GM23338 (cell line): ENCODE results near the gene CRHR1. TPM values are rescaled to one million over a fixed set of nuclear protein-coding genes. Genes with fewer than 3 reads are reported as not detected.

Source experiments
- ATAC-seq: fragments of 200-7000 bp; cut with Tn5 transposase; 3 replicates; pipeline ENCODE4 v1.9.1; 2020
- DNase-seq: peaks from one replicate; pipeline ENCODE4 v3.0.0-alpha.2; 2015; ENCODE audit warnings: low spot score
- H2AFZ ChIP-seq: fragments of 200-600 bp; sonication (generic); 2 replicates; pipeline ENCODE4 v1.8.0; 2016; ENCODE audit warnings: antibody characterized with exemption, mild to moderate bottlenecking, moderate library complexity
- H3F3A ChIP-seq: fragments of 200-600 bp; sonication (generic); replicated peaks from 2 replicates; pipeline ENCODE4 v1.8.0; 2017; ENCODE audit warnings: antibody characterized with exemption, mixed run types, low read depth
- H3K27ac ChIP-seq: fragments of 200-600 bp; sonication (generic); 2 replicates; pipeline ENCODE4 v1.6.1; 2016; ENCODE audit warnings: low read depth
- H3K27me3 ChIP-seq: fragments of 200-600 bp; sonication (generic); 2 replicates; pipeline ENCODE4 v1.8.0; 2016; ENCODE audit warnings: mild to moderate bottlenecking, mixed run types, moderate library complexity; ENCODE audit not compliant: insufficient read depth
- H3K36me3 ChIP-seq: fragments of 200-600 bp; sonication (generic); 2 replicates; pipeline ENCODE4 v1.8.0; 2016; ENCODE audit warnings: mild to moderate bottlenecking; ENCODE audit not compliant: insufficient read depth
- H3K4me1 ChIP-seq: fragments of 200-600 bp; sonication (generic); 2 replicates; pipeline ENCODE4 v1.8.0; 2016; ENCODE audit warnings: mild to moderate bottlenecking, moderate library complexity; ENCODE audit not compliant: insufficient read depth
- H3K4me2 ChIP-seq: fragments of 200-600 bp; sonication (generic); 2 replicates; pipeline ENCODE4 v1.7.1; 2017; ENCODE audit warnings: mixed run types
- H3K4me3 ChIP-seq: fragments of 200-600 bp; sonication (generic); 2 replicates; pipeline ENCODE4 v1.6.1; 2016; ENCODE audit warnings: mixed run types
- H3K79me2 ChIP-seq: fragments of 200-600 bp; sonication (generic); replicated peaks from 2 replicates; pipeline ENCODE4 v1.8.0; 2017; ENCODE audit warnings: mild to moderate bottlenecking; ENCODE audit not compliant: insufficient read depth
- H3K9me2 ChIP-seq: fragments of 200-600 bp; sonication (generic); 2 replicates; pipeline ENCODE4 v1.8.0; 2017; ENCODE audit not compliant: insufficient read depth
- H4K20me1 ChIP-seq: fragments of 200-600 bp; sonication (generic); replicated peaks from 2 replicates; pipeline ENCODE4 v1.8.0; 2017; ENCODE audit warnings: mild to moderate bottlenecking; ENCODE audit not compliant: insufficient read depth
- H3K27ac Mint-ChIP-seq: 2 replicates; pipeline ENCODE4 v1.8.0; 2020; ENCODE audit warnings: inconsistent platforms, mild to moderate bottlenecking, moderate library complexity, mixed read lengths
- H3K27me3 Mint-ChIP-seq: 3 replicates; pipeline ENCODE4 v1.8.0; 2022; ENCODE audit warnings: low read depth, mild to moderate bottlenecking, moderate library complexity, mixed read lengths, inconsistent platforms; ENCODE audit not compliant: insufficient read depth, poor library complexity
- H3K36me3 Mint-ChIP-seq: 3 replicates; pipeline ENCODE4 v1.8.0; 2021; ENCODE audit warnings: low read depth, mild to moderate bottlenecking, inconsistent platforms, moderate library complexity, mixed read lengths
- H3K4me1 Mint-ChIP-seq: 3 replicates; pipeline ENCODE4 v1.8.0; 2020; ENCODE audit warnings: mild to moderate bottlenecking, inconsistent platforms, mixed read lengths
- H3K4me3 Mint-ChIP-seq: 3 replicates; pipeline ENCODE4 v1.8.0; 2021; ENCODE audit warnings: moderate library complexity, mild to moderate bottlenecking, inconsistent platforms, mixed read lengths
- H3K9me3 Mint-ChIP-seq: 3 replicates; pipeline ENCODE4 v1.8.0; 2020; ENCODE audit warnings: moderate library complexity, mild to moderate bottlenecking, inconsistent platforms, mixed read lengths
- CREB1 ChIP-seq: fragments of 250-450 bp; sonication (Bioruptor Pico); IDR thresholded peaks from 2 replicates; pipeline ENCODE4 v1.5.0; 2020; ENCODE audit warnings: low read depth, mild to moderate bottlenecking, moderate library complexity
- EZH2phosphoT487 ChIP-seq: fragments of 200-600 bp; sonication (generic); IDR thresholded peaks from one replicate; pipeline ENCODE4 v1.8.1; 2018; ENCODE audit warnings: antibody characterized with exemption; ENCODE audit not compliant: unreplicated experiment
- JUNB ChIP-seq: IDR thresholded peaks from one replicate; pipeline ENCODE4 v1.6.1; 2016; ENCODE audit warnings: antibody characterized with exemption; ENCODE audit not compliant: unreplicated experiment
- NANOG ChIP-seq: IDR thresholded peaks from 2 replicates; pipeline ENCODE4 v1.6.1; 2016; ENCODE audit warnings: antibody characterized with exemption, borderline replicate concordance
- POLR2AphosphoS5 ChIP-seq: IDR thresholded peaks from 2 replicates; pipeline ENCODE4 v1.6.1; 2016; ENCODE audit warnings: antibody characterized with exemption, low read depth
- ZNF114 ChIP-seq: fragments of 250-450 bp; sonication (Bioruptor Pico); IDR thresholded peaks from 2 replicates; pipeline ENCODE4 v1.5.0; 2020; ENCODE audit warnings: mild to moderate bottlenecking, moderate library complexity
- ZNF331 ChIP-seq: fragments of 250-450 bp; sonication (Bioruptor Pico); IDR thresholded peaks from 2 replicates; pipeline ENCODE4 v1.5.0; 2020; ENCODE audit warnings: low read depth, mild to moderate bottlenecking, moderate library complexity
- polyA plus RNA-seq: library from polyadenylated mRNA; unstranded; fragments of >200 nt; fragmentation: Nextera tagmentation; extraction: Ambion mirVana; gene quantifications from 2 replicates; pipeline ENCODE4 v1.2.1, GENCODE V29; 2016
- total RNA-seq: library from RNA; depleted of rRNA; stranded (reverse); fragments of >200 nt; shearing (Covaris generic); gene quantifications from 2 replicates; pipeline ENCODE4 v1.2.3, GENCODE V29; 2014
- TF ChIP-seq, protein P1 (sequence below): IDR thresholded peaks from 2 replicates; pipeline ENCODE4 v1.6.1; 2016; ENCODE audit warnings: antibody characterized with exemption
- TF ChIP-seq, protein P2 (sequence below), 2 experiments: fragments of 200-600 bp in 1 of 2; sonication (generic) in 1 of 2; conservative IDR thresholded peaks; 2 replicates each; pipeline versions ENCODE4 v1.5.1 to v1.6.1; 2016 to 2017; ENCODE audit warnings: antibody characterized with exemption in 2 of 2, low read depth in 2 of 2, mild to moderate bottlenecking in 2 of 2, moderate library complexity in 1 of 2
- TF ChIP-seq, protein P3 (sequence below): fragments of 250-450 bp; sonication (Bioruptor Pico); IDR thresholded peaks from 2 replicates; pipeline ENCODE4 v1.5.0; 2020; ENCODE audit warnings: mild to moderate bottlenecking, moderate library complexity

CRHR1 gene
- total and polyA plus RNA-seq, 2 experiments from 2014 or later, result 0.19 to 0.76 TPM

DNA sequence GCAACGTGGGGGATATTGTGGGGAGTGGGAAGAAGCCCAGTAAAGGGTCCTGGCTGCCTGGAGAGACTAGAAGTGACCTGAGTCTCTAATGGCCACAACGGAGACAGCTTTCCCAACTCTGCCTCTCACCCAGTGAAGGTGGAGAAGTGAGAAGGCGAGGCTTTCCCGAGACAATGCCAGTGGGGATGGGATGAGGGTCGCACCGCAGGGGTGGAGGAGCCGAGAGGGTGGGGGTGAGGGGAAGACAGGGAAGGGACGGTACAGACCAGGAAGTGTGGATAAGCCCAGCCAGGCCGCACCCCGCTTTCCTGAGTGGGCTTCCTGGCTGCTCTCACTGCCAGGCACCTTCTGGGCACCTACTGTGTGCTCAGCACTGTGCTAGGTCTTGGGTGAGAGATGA lies 53.1 kb downstream of the CRHR1 start:
- H3K4me2 ChIP-seq, result no peak overlapping the region
- no peaks in the 10 kb centered on the region for H3K27me3 ChIP-seq
- H3K4me3 Mint-ChIP-seq, result no peak overlapping the region
- H3K4me1 Mint-ChIP-seq, result no peaks in the 10 kb centered on the region; the same call in 2 of the 3 replicates
- no peaks in the 10 kb centered on the region for H3K4me1 ChIP-seq
- no peaks in the 10 kb centered on the region for H3K79me2 ChIP-seq
- no peaks in the 10 kb centered on the region for H3K36me3 Mint-ChIP-seq
- H3K9me3 Mint-ChIP-seq, result no peaks in the 10 kb centered on the region
- no peak overlapping the region for H2AFZ ChIP-seq
- H3K9me2 ChIP-seq, result no peaks in the 10 kb centered on the region
- no peaks in the 10 kb centered on the region for H3F3A ChIP-seq
- no peak overlapping the region for H3K4me3 ChIP-seq
- no peak overlapping the region for H3K27ac Mint-ChIP-seq
- no peak for DNase-seq
- no peak for ATAC-seq
- H4K20me1 ChIP-seq, result no peaks in the 10 kb centered on the region
- no peak overlapping the region for H3K27ac ChIP-seq
- no peak for TF ChIP-seq NANOG
- TF ChIP-seq ZNF114 (CRISPR knock-in tag), result no peak
- TF ChIP-seq, protein P1, sequence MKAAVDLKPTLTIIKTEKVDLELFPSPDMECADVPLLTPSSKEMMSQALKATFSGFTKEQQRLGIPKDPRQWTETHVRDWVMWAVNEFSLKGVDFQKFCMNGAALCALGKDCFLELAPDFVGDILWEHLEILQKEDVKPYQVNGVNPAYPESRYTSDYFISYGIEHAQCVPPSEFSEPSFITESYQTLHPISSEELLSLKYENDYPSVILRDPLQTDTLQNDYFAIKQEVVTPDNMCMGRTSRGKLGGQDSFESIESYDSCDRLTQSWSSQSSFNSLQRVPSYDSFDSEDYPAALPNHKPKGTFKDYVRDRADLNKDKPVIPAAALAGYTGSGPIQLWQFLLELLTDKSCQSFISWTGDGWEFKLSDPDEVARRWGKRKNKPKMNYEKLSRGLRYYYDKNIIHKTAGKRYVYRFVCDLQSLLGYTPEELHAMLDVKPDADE, result no peak
- no peak for TF ChIP-seq ZNF331 (CRISPR knock-in tag)
- TF ChIP-seq JUNB, result no peak
- TF ChIP-seq CREB1 (CRISPR knock-in tag), result no peak
- TF ChIP-seq, protein P2, sequence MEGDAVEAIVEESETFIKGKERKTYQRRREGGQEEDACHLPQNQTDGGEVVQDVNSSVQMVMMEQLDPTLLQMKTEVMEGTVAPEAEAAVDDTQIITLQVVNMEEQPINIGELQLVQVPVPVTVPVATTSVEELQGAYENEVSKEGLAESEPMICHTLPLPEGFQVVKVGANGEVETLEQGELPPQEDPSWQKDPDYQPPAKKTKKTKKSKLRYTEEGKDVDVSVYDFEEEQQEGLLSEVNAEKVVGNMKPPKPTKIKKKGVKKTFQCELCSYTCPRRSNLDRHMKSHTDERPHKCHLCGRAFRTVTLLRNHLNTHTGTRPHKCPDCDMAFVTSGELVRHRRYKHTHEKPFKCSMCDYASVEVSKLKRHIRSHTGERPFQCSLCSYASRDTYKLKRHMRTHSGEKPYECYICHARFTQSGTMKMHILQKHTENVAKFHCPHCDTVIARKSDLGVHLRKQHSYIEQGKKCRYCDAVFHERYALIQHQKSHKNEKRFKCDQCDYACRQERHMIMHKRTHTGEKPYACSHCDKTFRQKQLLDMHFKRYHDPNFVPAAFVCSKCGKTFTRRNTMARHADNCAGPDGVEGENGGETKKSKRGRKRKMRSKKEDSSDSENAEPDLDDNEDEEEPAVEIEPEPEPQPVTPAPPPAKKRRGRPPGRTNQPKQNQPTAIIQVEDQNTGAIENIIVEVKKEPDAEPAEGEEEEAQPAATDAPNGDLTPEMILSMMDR (conservative IDR thresholded peaks at IDR 0.05; ENCODE audit: low read depth in 2 of 2), result no peak
- TF ChIP-seq, protein P3, sequence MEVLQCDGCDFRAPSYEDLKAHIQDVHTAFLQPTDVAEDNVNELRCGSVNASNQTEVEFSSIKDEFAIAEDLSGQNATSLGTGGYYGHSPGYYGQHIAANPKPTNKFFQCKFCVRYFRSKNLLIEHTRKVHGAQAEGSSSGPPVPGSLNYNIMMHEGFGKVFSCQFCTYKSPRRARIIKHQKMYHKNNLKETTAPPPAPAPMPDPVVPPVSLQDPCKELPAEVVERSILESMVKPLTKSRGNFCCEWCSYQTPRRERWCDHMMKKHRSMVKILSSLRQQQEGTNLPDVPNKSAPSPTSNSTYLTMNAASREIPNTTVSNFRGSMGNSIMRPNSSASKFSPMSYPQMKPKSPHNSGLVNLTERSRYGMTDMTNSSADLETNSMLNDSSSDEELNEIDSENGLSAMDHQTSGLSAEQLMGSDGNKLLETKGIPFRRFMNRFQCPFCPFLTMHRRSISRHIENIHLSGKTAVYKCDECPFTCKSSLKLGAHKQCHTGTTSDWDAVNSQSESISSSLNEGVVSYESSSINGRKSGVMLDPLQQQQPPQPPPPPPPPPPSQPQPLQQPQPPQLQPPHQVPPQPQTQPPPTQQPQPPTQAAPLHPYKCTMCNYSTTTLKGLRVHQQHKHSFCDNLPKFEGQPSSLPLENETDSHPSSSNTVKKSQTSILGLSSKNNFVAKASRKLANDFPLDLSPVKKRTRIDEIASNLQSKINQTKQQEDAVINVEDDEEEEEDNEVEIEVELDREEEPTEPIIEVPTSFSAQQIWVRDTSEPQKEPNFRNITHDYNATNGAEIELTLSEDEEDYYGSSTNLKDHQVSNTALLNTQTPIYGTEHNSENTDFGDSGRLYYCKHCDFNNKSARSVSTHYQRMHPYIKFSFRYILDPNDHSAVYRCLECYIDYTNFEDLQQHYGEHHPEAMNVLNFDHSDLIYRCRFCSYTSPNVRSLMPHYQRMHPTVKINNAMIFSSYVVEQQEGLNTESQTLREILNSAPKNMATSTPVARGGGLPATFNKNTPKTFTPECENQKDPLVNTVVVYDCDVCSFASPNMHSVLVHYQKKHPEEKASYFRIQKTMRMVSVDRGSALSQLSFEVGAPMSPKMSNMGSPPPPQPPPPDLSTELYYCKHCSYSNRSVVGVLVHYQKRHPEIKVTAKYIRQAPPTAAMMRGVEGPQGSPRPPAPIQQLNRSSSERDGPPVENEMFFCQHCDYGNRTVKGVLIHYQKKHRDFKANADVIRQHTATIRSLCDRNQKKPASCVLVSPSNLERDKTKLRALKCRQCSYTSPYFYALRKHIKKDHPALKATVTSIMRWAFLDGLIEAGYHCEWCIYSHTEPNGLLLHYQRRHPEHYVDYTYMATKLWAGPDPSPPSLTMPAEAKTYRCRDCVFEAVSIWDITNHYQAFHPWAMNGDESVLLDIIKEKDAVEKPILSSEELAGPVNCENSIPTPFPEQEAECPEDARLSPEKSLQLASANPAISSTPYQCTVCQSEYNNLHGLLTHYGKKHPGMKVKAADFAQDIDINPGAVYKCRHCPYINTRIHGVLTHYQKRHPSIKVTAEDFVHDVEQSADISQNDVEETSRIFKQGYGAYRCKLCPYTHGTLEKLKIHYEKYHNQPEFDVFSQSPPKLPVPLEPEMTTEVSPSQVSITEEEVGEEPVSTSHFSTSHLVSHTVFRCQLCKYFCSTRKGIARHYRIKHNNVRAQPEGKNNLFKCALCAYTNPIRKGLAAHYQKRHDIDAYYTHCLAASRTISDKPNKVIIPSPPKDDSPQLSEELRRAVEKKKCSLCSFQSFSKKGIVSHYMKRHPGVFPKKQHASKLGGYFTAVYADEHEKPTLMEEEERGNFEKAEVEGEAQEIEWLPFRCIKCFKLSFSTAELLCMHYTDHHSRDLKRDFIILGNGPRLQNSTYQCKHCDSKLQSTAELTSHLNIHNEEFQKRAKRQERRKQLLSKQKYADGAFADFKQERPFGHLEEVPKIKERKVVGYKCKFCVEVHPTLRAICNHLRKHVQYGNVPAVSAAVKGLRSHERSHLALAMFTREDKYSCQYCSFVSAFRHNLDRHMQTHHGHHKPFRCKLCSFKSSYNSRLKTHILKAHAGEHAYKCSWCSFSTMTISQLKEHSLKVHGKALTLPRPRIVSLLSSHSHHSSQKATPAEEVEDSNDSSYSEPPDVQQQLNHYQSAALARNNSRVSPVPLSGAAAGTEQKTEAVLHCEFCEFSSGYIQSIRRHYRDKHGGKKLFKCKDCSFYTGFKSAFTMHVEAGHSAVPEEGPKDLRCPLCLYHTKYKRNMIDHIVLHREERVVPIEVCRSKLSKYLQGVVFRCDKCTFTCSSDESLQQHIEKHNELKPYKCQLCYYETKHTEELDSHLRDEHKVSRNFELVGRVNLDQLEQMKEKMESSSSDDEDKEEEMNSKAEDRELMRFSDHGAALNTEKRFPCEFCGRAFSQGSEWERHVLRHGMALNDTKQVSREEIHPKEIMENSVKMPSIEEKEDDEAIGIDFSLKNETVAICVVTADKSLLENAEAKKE (CRISPR knock-in tag), result no peak
- no peak for TF ChIP-seq EZH2phosphoT487
- no peak for TF ChIP-seq POLR2AphosphoS5
- H3K27me3 Mint-ChIP-seq, result peaks cover 11% of the 10 kb centered on the region
- H3K36me3 ChIP-seq, result no peaks in the 10 kb centered on the region
